Measurements from ENCODE around the gene PIGR.

PIGR gene

DNA sequence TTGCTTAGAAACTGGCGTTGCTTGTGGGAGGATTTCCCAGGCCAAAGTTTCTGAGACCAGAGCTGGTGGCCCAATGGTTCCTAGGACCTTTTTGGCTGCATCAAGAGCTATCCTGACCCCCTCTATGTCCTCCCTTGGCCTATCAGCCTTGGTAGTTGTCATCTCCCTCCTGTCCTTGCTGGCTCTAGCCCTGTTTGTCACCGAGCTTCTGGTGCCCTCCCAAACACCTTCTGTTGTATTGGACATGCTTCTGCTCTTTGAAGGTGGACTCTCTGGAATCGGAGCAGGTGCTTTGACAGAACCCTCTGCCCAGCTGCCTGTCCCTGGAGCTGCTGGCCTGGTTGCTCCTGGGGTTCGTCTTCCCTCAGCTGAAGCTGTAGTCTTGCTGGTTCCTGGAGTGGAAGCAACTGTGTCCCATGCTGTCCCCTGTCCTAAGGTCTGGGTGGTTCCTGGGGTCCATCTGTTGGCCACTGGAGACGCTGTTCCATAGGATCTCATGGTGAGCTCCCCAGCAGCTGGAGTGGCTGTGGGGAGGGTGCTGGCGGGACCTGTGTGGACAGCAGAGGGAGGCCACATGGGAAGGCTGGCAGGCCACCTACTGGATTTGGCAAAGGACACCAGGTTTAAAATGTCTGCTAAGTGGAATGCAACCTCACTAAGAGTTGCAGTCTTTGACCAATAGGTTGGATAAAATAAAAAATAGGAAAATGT lies 14.6 kb upstream of the PIGR start:
- DNase-seq, result no peak

- DNase-seq, result no peak
Measured at GRCh38 chr1:206958144-206958543, 11.9 kb upstream of the PIGR start.

GRCh38 chr1:206957639-206958038 lies 11.4 kb upstream of the PIGR start:
- DNase-seq, result no peak

GRCh38 chr1:206955476-206956451 lies 9.5 kb upstream of the PIGR start:
- no peak for DNase-seq

DNA sequence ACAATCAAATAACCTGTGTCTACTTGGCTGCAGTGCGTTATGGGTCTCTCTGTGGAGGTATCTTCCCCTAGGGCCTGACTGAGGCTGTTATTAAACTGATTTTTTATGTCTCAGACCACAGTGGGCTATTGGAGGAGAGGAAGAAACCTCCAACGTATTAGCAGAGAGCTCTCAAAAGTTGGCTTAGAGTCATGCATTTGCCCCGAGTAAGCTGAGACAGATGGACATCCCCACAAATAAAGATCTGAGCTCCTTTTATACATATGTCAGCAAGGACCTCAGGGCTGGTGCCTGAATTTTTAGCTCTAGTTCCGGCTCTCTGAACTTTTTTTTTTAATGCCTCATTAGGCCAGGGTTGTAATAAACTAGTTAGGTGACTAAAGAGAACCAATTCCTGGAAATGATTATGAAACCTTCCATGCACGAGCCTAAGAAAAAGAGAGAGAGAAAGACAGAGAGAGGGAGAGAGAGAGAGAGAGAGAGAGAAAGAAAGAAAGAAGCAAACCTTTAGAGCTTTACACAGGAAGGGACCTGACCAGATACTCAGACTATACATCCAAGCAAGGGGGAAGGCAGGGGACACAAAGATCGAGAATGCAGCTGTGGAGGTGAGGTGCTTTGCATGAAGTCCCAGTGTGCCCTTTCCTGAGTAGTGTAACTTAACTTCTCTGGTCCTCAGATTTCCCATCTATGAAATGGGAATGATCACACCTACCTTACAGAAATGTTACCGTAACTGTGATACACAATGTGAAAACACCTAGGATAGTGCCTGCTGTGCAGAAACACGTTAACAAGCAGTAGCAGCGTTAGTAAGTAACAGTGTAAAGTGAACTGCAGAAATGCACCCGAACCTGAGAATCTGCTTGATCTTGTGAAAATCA lies 8.4 kb upstream of the PIGR start:
- DNase-seq, result no peak

DNA sequence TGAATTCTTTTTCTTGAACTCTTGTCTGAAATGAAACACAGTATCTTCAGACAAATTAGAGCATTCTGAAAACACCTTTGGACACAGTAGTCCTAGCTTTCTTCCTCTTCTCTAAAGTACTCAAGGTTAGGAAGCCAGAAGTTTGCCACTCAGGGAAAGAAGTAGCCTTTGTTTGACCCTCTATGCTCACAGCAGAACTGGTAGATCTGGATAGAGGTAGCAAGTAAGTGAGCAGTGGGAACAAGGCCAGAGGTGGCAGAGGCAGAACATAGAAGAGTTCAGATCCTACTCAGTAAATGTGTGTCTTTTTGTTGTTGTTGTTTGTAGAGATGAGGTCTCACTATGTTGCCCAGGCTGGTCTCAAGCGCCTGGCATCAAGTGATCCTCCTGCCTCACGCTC lies 7.4 kb upstream of the PIGR start:
- no peak for DNase-seq

DNA sequence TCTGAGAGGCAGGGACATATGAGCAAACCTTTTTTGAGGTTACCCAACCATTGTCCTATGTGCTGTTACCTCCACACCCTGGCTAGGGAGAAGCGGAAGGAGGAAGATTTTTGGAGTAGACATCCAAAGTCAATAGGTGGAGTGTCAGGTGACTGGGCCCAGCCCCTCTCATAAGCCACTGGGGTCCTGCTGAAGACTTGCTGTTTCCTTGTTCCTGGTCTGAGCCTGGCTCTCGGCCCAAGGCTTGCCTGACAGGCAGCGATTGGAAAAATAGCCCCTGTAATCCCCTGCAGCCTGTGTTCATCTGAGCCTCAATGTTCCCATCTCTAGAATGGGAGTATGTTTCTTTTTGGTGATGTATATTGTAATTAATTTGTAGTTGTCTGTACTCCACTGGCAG lies 6.9 kb upstream of the PIGR start:
- no peak for DNase-seq

DNA sequence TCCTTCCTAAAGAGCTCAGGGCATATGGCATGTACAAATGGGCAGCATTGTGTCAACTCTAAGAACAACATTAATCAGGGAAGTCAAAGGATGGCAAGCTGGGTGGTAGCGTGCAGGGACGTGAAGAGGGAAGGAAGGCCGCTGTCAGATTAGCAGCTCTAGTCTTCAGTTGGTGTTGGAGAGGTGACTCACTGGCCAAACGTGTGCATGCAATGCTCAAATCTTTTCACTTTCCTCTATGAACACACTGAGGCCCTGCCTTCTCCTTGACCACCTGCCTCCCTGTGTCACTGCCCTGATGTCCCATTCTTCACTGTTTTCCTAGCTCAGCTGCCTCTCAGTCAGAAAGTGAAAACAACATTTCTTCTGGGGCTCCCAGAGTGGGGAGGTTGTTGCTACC lies 5.9 kb upstream of the PIGR start:
- no peak for DNase-seq

DNA sequence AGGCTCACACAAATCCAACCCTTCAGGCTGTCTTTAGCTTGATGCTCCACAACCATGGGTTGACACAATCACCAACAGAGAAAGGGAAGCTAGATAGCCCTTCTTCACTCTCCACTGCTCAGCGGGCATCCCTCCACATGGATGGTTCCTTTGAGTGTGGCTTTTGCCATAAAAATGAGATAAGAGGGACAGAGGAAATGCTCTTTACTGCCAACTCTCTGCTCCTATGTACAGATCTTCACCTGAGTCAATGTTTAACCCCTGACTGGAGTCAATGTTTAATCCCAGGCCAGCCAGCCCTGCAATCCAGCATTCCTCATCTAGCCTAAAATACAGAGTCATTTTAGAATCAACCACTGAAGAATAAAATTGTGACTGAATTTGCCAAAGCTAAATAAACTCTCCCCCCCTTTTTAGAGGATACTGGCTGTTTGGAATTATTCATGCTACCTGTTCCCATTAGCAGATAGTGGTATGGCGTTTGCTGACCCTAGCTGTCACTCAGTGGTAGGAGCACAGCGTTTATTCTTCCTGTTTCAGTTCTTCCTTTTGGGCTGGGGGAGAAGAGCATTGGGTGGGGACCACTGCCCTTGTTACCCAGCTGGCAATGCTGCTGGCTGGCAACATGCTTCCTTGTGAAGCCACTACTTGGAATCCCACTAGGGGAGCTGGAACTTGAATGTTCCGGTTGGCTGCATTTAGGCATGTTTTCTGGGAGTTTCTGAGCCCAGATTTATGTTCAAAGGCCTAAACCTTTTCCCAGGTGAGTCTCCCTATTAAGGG lies 5.2 kb upstream of the PIGR start:
- DNase-seq, result no peak

GRCh38 chr1:206949641-206950040 lies 3.4 kb upstream of the PIGR start:
- DNase-seq, result no peak

DNA sequence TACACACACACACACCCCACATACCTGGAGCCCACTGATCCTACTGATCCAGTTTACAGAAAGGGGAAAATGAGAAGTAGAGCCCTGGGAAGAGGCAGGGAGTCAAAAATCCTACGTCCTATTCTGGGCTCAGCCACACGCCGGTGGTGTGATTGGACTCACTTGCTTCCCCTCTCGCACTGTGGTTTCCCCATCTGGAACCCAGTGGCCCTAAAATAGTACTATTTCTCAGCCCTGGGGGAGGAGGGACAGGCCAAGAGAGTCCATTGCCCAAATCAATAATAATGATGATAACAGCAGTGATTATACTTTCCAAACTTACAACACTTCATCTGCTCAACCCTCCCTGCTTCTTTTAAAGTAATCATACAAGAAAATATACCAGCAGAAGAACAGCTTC lies 2.9 kb upstream of the PIGR start:
- no peak for DNase-seq

DNA sequence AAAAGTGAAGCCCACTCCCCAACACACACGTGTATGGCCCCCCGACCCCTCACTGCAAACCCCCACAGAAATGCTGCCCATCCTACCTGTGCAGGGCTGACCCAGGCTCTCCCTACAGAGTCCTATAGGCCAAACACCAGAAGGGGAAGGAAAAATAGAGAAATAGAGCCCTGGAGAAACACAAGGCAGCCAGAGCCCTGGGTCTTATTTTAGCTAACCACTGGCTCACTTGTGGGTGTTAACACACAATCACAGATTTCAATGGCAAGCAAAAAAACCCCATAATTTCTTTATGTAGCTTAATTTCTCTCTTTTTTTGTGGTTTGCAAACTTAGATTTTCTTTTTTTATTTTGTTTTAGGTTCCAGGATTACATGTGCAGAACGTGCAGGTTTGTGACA lies 989 bp upstream of the PIGR start:
- DNase-seq, result no peak

DNA sequence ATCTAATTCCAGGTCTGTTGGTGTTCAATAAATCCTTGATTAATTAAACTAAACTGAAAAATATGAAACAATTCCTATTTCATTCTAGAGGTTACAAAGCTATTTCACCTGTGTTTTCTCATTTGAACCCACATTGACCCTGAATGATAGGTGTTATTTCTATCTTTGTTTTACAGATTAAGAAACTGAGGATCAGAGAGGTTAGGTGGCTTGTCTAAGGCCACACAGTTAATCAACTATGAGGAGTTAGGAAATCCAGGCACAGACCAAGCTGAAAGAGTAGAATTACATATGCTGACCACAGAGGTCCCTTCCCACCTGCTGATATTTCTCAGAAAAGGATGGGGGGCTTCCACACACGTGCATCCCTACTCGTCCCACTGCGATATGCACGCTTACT lies 487 bp downstream of the PIGR start:
- DNase-seq, result no peak

- DNase-seq, result no peak
Measured at GRCh38 chr1:206944703-206945102, 1.6 kb downstream of the PIGR start.

- no peak for DNase-seq
Measured at GRCh38 chr1:206941766-206942418, 4.4 kb downstream of the PIGR start.

GRCh38 chr1:206940588-206940936 lies 5.7 kb downstream of the PIGR start:
- DNase-seq, result no peak

DNA sequence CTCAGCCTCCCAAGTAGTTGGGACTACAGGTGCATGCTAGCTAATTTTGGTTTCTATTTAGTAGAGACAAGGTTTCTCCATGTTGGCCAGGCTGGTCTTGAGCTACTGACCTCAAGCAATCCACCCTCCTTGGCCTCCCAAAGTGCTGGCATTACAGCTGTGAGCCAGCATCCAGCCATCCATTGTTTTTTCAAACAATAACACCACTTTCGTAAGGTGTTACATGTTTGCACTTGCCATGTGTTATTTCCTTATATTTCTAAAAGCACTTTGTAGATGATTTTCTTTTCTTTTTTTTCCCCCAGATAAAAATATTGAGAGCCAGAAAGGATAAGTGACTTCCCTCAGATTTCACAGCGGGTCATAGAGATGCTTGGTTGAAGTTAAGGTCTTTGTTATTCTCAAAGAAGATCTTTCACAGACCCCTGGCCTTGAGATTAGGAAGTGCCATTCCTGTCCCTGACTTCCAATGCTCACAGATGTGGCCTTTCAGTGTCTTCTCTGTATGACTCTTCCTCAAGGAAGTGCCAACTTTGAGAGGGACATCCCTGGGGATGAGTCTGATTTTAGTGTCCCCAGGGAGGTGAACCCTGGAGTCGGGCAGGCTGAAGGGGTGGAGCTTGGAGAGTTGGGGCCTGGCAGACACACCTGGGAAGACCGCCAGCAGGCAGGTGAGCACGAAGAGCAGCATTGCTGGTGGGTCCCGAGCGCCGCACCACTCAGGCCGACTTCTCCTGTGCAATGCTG lies 6.3 kb downstream of the PIGR start:
- DNase-seq, result no peak

- DNase-seq, result no peak
Measured at GRCh38 chr1:206939131-206939530, 7.1 kb downstream of the PIGR start.

DNA sequence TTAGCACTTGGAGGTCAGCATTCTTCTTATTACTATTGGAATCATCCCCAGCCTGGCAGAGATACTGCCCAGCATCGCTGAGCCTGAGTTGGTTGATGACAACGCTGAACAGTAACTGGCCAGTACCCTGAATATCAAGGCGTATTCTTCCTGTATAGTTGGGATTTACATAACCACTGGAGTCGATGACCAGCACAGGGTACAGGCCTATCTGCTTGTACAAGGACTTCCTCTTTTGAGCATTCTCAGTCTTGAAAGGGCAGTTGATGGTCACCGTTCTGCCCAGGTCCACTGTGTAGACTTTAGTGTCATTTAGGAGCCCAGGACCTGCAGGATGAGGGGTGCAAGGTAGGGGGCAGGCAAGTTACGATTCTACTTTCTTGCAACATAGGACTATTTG lies 8.8 kb downstream of the PIGR start:
- no peak for DNase-seq

GRCh38 chr1:206935491-206936067 lies 10.7 kb downstream of the PIGR start:
- DNase-seq, result no peak

All from hippocampal formation (tissue), 2 donors.